Right renal pelvis (tissue), 4 donors: Measurements from ENCODE around the gene SULT1E1. TPM values are rescaled to one million over a fixed set of nuclear protein-coding genes. Genes with fewer than 3 reads are reported as not detected.

ENCODE experiments used
- DNase-seq, 4 donors: peaks; one replicate each; pipeline ENCODE4 v3.0.0-alpha.2; 2013; ENCODE audit warnings: low read depth in 4 of 4, low spot score in 3 of 4, missing footprints in 1 of 4
- polyA plus RNA-seq, 4 donors: library from polyadenylated mRNA; unstranded; fragments of 120-200 nt; gene quantifications; one replicate each; pipeline ENCODE4 v1.2.1, GENCODE V29; 2013; ENCODE audit not compliant: insufficient read length in 4 of 4

SULT1E1 gene
- polyA plus RNA-seq, 4 donors, result 335 to 659 (median 589) TPM

- DNase-seq, result no peak
These were observed 48.8 kb downstream of the SULT1E1 start for GRCh38 chr4:69811166-69811565.

DNA sequence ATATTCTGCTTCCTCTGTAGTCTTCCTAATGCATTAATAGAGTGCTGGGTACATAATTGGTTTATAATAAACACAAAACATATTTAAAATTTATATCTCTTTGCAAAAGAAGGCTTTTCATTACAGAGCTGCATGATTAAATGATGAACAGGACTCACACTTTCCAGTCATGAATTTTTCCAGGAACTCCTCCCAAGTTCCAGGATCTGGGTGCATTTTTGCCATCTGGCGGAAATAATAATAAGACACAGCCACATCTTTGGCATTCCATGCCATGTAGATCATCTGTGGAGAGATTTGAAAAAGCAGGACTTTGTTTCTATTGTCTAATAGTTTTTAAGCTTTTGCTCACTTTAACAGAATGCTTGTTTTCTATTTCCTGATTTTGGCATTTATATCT is 59.3 kb downstream of the SULT1E1 start:
- DNase-seq, result no peak

DNA sequence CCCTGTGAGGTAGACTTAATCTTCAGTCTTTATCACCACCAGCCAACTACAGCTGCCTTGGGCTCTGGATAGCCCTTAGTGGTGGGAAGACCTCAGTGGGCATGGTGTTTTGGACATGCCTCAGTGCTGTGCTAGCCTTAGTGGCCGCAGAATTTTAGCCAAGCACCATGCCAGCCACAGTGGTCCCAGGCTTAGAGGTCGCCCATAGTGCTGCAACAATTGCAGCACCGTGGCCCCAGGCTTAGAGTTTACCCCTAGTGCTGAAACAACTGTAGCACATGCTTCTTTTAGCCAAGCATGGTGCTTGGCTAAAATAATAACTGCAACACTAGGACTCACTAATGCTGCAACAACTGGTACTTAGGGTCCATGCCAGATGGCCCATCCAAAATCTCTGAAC is 60.6 kb downstream of the SULT1E1 start:
- no peak for DNase-seq

DNA sequence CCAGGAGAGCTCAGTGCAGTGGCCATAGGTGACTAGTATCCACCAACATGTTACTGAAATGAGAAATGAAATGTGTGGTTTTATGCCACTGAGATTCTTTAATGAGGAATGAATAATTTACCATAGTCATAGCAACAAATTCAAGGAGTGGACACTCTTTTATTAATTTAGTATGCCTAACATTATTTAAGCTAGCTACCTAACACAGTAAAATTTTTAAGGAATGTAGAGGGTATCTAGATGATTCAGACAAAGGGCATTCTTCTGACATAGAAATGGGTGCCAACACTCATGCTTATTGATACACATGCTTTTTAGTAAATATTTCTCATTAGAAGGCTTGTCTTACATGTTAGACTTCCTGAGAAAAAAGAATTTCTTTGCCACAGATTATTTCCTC is 66.2 kb downstream of the SULT1E1 start:
- DNase-seq, result no peak

Other genes starting within 250 kb of the SULT1E1 start
- not detected for gene UGT2A2, start 220.5 kb downstream of the SULT1E1 start, polyA plus RNA-seq
- 10 to 100 TPM in 1 of 4 donors, 1 to 10 TPM in 2, under 1 TPM in 1; 0.23 to 68.6 (median 2.2) TPM for gene UGT2A1, start 206.9 kb downstream of the SULT1E1 start, polyA plus RNA-seq
- 1 to 10 TPM in 2 of 4 donors, under 1 TPM in 2; 0.87 to 1.8 (median 1.2) TPM for gene SULT1B1, start 99.5 kb downstream of the SULT1E1 start, polyA plus RNA-seq
- gene CSN1S1, start 70.9 kb upstream of the SULT1E1 start, polyA plus RNA-seq, result under 1 TPM in 1 of 4 donors, not detected in 3; 0.09 TPM
- gene CSN2, start 105.6 kb upstream of the SULT1E1 start, polyA plus RNA-seq, result not detected
- gene STATH, start 135.8 kb upstream of the SULT1E1 start, polyA plus RNA-seq, result under 1 TPM; 0.26 to 0.69 (median 0.43) TPM
- not detected for gene HTN3, start 168.3 kb upstream of the SULT1E1 start, polyA plus RNA-seq
- gene HTN1, start 190.3 kb upstream of the SULT1E1 start, polyA plus RNA-seq, result under 1 TPM in 1 of 4 donors, not detected in 3; 0.01 TPM